GM12878 (cell line): ENCODE data around the gene SRSF2. TPM values are rescaled to one million over a fixed set of nuclear protein-coding genes. Genes with fewer than 3 reads are reported as not detected.

Experiments used
- ATAC-seq: fragments of 200-7000 bp; cut with Tn5 transposase; 3 replicates; pipeline ENCODE4 v1.9.1; 2020; ENCODE audit warnings: mild to moderate bottlenecking, moderate library complexity
- BruUV-seq: library from RNA; stranded (reverse); fragments of 400-500 nt; replicated peaks from 2 replicates; lab custom pipeline; 2021; lab: Mats Ljungman, UMichigan
- CTCF ChIA-PET: fragments of 300-600 bp; sonication (Branson Sonifier 250); formaldehyde crosslinking; extraction: SDS; loops from one replicate; lab custom pipeline; 2021; ENCODE audit warnings: inconsistent platforms; lab: Yijun Ruan, JAX
- POLR2A ChIA-PET: fragments of 350-600 bp; formaldehyde crosslinking; extraction: SDS; loops from one replicate; lab custom pipeline; 2021; ENCODE audit warnings: inconsistent platforms; lab: Charles Lee
- RAD21 ChIA-PET: fragments of 300-600 bp; sonication (Branson Sonifier 250); formaldehyde crosslinking; loops from one replicate; lab custom pipeline; 2023; ENCODE audit warnings: antibody characterized with exemption; ENCODE audit not compliant: unreplicated experiment; lab: Charles Lee
- SMC1A ChIA-PET: fragments of 300-600 bp; sonication (Branson Sonifier 250); formaldehyde crosslinking; loops from one replicate; lab custom pipeline; 2023; ENCODE audit not compliant: unreplicated experiment, uncharacterized antibody; lab: Charles Lee
- DNase-seq: peaks from one replicate; pipeline ENCODE4 v3.0.0-alpha.2; 2011; ENCODE audit warnings: low read depth, low spot score
- FAIRE-seq: peaks from 3 replicates; lab custom pipeline; 2011; peaks lifted over from hg19 to GRCh38; lab: Jason Lieb, UNC
- H2AFZ ChIP-seq: 2 replicates; pipeline ENCODE4 v1.6.0; 2011; ENCODE audit warnings: low read depth, low read length, control low read depth; ENCODE audit not compliant: control insufficient read depth
- H3K27ac ChIP-seq: 2 replicates; pipeline ENCODE4 v1.5.1; 2011; ENCODE audit warnings: control low read depth; ENCODE audit not compliant: control insufficient read depth, insufficient read depth
- H3K27me3 ChIP-seq, 2 experiments: replicated peaks in 1 of 2; 2 replicates each; pipeline versions ENCODE4 v1.6.0 to v1.6.1; 2011; ENCODE audit warnings: low read length in 1 of 2; ENCODE audit not compliant: control insufficient read depth in 2 of 2, insufficient read depth in 2 of 2
- H3K36me3 ChIP-seq, 2 experiments: 2 replicates each; pipeline ENCODE4 v1.5.1; 2011; ENCODE audit warnings: low read length in 1 of 2; ENCODE audit not compliant: control insufficient read depth in 2 of 2, insufficient read depth in 2 of 2
- H3K4me1 ChIP-seq: 2 replicates; pipeline ENCODE4 v1.6.1; 2011; ENCODE audit warnings: mild to moderate bottlenecking, low read length, moderate library complexity, mixed read lengths; ENCODE audit not compliant: control insufficient read depth, insufficient read depth
- H3K4me2 ChIP-seq: 2 replicates; pipeline ENCODE4 v1.6.0; 2011; ENCODE audit warnings: control low read depth; ENCODE audit not compliant: control insufficient read depth, insufficient read depth
- H3K4me3 ChIP-seq: fragments of 200-600 bp; sonication (generic); 2 replicates; pipeline ENCODE4 v1.5.1; 2016
- H3K79me2 ChIP-seq: 2 replicates; pipeline ENCODE4 v1.6.0; 2011; ENCODE audit warnings: low read length; ENCODE audit not compliant: control insufficient read depth, insufficient read depth
- H3K9ac ChIP-seq: 2 replicates; pipeline ENCODE4 v1.8.0; 2011; ENCODE audit warnings: low read length, control low read depth, mixed read lengths; ENCODE audit not compliant: control insufficient read depth, insufficient read depth
- H3K9me3 ChIP-seq: replicated peaks from 3 replicates; pipeline ENCODE4 v1.5.1; 2011; ENCODE audit warnings: mild to moderate bottlenecking, low read length; ENCODE audit not compliant: control insufficient read depth, insufficient read depth
- H4K20me1 ChIP-seq: 2 replicates; pipeline ENCODE4 v1.6.0; 2011; ENCODE audit not compliant: control insufficient read depth, insufficient read depth
- CBFB ChIP-seq: IDR thresholded peaks from 2 replicates; pipeline ENCODE4 v1.6.1; 2016; ENCODE audit warnings: antibody characterized with exemption, low read depth
- EED ChIP-seq: sonication (generic); IDR thresholded peaks from 2 replicates; pipeline ENCODE4 v1.6.1; 2016; ENCODE audit warnings: antibody characterized with exemption, low read depth
- IRF4 ChIP-seq: IDR thresholded peaks from 2 replicates; pipeline ENCODE4 v1.6.1; 2011; ENCODE audit warnings: low read depth, low read length
- NBN ChIP-seq: fragments of 450-650 bp; IDR thresholded peaks from 2 replicates; pipeline ENCODE4 v1.6.1; 2016
- SREBF1 ChIP-seq: IDR thresholded peaks from 2 replicates; pipeline ENCODE4 v1.6.1; 2012; ENCODE audit warnings: mild to moderate bottlenecking, low read length
- SREBF2 ChIP-seq: IDR thresholded peaks from 2 replicates; pipeline ENCODE4 v1.6.1; 2012; ENCODE audit warnings: mild to moderate bottlenecking, low read length
- SUPT20H ChIP-seq: IDR thresholded peaks from 2 replicates; pipeline ENCODE4 v1.6.1; 2011; ENCODE audit warnings: low read depth, mild to moderate bottlenecking, low read length, moderate library complexity, borderline replicate concordance; ENCODE audit not compliant: control insufficient read depth
- TCF3 ChIP-seq: IDR thresholded peaks from 2 replicates; pipeline ENCODE4 v1.6.1; 2012; ENCODE audit warnings: low read depth, mild to moderate bottlenecking, low read length, borderline replicate concordance; ENCODE audit not compliant: insufficient read depth
- WGBS: methylation state at CpG from one replicate; pipeline ENCODE4 v1.1.6; 2016; ENCODE audit warnings: low lambda C conversion rate; ENCODE audit not compliant: insufficient replicate concordance, insufficient coverage; ENCODE audit errors: missing lambda C conversion rate; 5-methylcytosine and 5-hydroxymethylcytosine counted together
- in situ Hi-C: fragments of 300-500 bp; cut with MboI; formaldehyde crosslinking; loops from 9 replicates; pipeline ENCODE4 v1.14.3; 2018; ENCODE audit warnings: mixed read lengths
- intact Hi-C: fragments of 100-400 bp; cut with micrococcal nuclease; formaldehyde crosslinking; loops from one replicate; pipeline ENCODE4 v1.14.2; 2022; ENCODE audit not compliant: unreplicated experiment
- polyA plus RNA-seq, 11 experiments: library from polyadenylated mRNA; depleted of rRNA in 4 of 11; unstranded in 6 of 11; stranded (reverse) in 5 of 11; fragments of >200 nt; fragmentation: Nextera tagmentation in 4 of 11; fragmentation: Illumina TruSeq in 1 of 11; extraction: Ambion mirVana in 4 of 11; extraction: Trizol in 1 of 11; gene quantifications; 1 replicate in 1 of 11; 2 replicates in 10 of 11; pipeline versions ENCODE4 v1.2.1 to v1.2.3, GENCODE V29; 2011 to 2016; ENCODE audit warnings: inconsistent platforms in 2 of 11, missing spikeins in 2 of 11, low read depth in 1 of 11
- total RNA-seq, 4 experiments: library from RNA; depleted of rRNA in 3 of 4; stranded (reverse); fragments of >200 nt in 3 of 4; fragmentation: Illumina TruSeq in 1 of 4; extraction: Trizol in 1 of 4; gene quantifications; 2 replicates each; pipeline versions ENCODE4 v1.2.1 to v1.2.3, GENCODE V29; 2013 to 2021

Gene SRSF2
- total and polyA plus RNA-seq, 10 of the 15 experiments (the other 5 are each of a cell fraction or from before 2014, with no cell fraction given) = 225 to 795 (median 410) TPM

DNA sequence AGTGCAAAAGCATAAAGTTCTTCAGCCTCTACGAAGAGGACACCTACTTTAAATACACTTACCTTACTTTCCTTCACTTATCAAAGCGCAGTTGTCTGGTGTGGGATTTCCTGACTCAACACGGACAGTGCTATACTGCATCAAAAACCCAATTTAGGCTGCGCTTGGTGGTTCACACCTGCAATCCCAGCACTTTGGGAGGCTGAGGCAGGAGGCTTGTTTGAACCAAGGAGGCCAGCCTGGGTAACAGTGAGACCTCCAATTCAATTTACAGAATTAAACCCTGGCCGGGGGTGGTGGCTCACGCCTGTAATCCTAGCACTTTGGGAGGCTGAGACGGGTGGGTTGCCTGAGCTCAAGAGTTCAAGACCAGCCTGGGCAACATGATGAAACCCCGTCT is 14.9 kb downstream of the SRSF2 start (continued):
- TF ChIP-seq TCF3 (no peak), SREBF2 (no peak)

DNA sequence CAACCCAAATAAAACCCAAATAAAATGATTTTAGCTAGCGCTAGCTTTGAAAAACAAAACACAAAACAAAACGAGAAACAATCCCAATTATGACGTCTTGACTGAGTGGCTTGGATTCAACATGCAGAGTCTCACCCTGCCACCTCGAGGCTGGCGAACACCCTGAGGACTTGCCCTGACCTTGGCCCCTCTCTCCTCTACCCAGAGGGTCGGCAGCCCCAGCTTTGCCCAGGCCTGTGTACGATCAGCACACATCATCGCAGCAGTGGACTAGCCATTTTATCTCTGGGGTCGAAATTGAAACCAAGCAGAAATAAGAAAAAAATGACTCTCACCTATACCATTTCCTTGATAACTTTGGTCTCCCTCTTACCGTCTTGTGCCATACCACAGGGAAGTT is 15.7 kb downstream of the SRSF2 start:
- ChIA-PET RAD21 (no interaction called here), POLR2A (interaction anchor here (1.9 kb wide), 1 partner anchor 11 kb away, joined by 5 read pairs; no protein-coding TSS in a partner anchor), SMC1A (interaction anchor here (1.5 kb wide), 1 partner anchor 9 kb away, joined by 3 read pairs; no protein-coding TSS in a partner anchor), CTCF (no interaction called here)
- BruUV-seq = no TSS peak
- Histone ChIP-seq H3K9ac (no peak overlapping the region), H3K36me3 (peaks cover 12 to 40% of the 10 kb centered on the region in 2 experiments), H3K4me2 (no peak overlapping the region), H3K27ac (no peak overlapping the region), H3K27me3 (no peaks in the 10 kb centered on the region), H3K79me2 (peaks cover 31% of the 10 kb centered on the region), H3K9me3 (no peaks in the 10 kb centered on the region), H4K20me1 (no peaks in the 10 kb centered on the region), H3K4me3 (no peak overlapping the region), H3K4me1 (no peaks in the 10 kb centered on the region), H2AFZ (no peak overlapping the region)
- no peak for FAIRE-seq
- in situ Hi-C loops (no loop called here), intact Hi-C loops (no loop called here)
- no peak for ATAC-seq
- no peak for DNase-seq
- TF ChIP-seq TCF3 (no peak), CBFB (no peak), EED (no peak), IRF4 (no peak), SREBF1 (no peak), SUPT20H (no peak), NBN (no peak)
- WGBS = 73% methylated on average over 10 of the region's 10 CpGs
